Stimulated activated CD4-positive, alpha-beta T cell treated with anti-CD3 and anti-CD28 coated beads, TNF-alpha, amount 100 ng/mL, for 48 hours (primary cell): ENCODE results near the gene LRP4.
"Not testable (repeated sequence)": the region's sequence is repeated elsewhere in the genome, so short reads cannot be mapped to it uniquely, and the experiment has no call there.

ENCODE experiments used
- DNase-seq, 3 donors: peaks; one replicate each; pipeline ENCODE4 v3.0.0-alpha.2; 2020; ENCODE audit warnings: low read depth in 3 of 3

Gene LRP4, protein sequence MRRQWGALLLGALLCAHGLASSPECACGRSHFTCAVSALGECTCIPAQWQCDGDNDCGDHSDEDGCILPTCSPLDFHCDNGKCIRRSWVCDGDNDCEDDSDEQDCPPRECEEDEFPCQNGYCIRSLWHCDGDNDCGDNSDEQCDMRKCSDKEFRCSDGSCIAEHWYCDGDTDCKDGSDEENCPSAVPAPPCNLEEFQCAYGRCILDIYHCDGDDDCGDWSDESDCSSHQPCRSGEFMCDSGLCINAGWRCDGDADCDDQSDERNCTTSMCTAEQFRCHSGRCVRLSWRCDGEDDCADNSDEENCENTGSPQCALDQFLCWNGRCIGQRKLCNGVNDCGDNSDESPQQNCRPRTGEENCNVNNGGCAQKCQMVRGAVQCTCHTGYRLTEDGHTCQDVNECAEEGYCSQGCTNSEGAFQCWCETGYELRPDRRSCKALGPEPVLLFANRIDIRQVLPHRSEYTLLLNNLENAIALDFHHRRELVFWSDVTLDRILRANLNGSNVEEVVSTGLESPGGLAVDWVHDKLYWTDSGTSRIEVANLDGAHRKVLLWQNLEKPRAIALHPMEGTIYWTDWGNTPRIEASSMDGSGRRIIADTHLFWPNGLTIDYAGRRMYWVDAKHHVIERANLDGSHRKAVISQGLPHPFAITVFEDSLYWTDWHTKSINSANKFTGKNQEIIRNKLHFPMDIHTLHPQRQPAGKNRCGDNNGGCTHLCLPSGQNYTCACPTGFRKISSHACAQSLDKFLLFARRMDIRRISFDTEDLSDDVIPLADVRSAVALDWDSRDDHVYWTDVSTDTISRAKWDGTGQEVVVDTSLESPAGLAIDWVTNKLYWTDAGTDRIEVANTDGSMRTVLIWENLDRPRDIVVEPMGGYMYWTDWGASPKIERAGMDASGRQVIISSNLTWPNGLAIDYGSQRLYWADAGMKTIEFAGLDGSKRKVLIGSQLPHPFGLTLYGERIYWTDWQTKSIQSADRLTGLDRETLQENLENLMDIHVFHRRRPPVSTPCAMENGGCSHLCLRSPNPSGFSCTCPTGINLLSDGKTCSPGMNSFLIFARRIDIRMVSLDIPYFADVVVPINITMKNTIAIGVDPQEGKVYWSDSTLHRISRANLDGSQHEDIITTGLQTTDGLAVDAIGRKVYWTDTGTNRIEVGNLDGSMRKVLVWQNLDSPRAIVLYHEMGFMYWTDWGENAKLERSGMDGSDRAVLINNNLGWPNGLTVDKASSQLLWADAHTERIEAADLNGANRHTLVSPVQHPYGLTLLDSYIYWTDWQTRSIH (N-terminal part only)

DNA sequence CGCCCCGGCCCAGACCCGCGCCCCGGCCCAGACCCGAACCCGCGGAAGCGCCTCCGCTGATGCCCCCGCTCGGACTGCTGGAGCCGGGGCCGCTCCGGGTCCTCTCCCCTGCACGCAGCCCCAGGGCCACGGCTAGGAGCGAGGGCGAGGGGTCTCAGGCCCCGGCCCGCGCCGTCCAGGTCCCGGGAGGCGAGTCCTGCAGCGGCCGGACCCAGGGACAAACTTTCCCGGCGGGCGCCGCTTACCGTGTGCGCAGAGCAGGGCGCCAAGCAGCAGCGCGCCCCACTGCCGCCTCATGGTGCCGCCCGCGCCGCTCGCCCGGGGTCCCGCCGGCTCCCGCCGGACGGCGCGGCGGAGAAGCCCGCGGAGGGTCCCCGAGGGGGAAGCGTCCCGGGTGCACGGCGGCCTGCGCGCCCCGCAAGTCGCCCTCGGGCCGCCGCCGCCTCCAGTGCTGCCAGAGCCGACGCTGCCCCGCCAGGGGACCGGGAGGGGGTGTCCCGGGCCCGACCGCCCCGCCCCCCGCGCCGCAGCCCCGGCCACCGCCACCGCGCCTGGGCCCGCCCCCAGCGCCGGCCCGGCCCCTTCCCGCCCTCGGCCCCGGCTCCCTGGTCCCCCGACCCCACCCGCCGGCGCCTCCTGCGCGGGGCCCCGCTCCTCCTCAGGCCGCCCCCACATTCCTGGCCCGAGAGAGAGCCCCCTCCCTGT lies at the start of gene LRP4:
LRP4 (minus strand) TSS at position 468 of the 705 bp plus-strand sequence; CDS start at position 297, 171 bp downstream.
- peak in 1 of 3 donors; percentile 41 for DNase-seq

DNA sequence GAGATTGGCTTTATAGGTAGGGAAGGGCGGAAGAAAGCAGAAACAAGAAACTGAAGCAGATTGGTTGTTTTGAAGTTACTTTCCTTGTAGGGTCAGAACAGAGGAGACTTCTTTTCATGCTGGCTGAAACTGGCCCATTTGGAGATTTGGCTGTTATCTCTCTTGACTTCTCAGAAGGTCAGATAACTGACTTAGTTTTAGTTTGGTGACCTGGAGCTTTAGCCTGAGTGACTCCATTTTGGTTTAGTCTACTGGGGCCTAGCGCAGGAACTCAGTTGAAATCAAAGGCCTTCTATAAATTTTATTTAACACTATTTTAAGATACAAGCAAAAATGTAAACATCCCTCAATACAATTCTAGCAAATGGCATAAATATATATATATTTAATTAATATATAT lies 49.6 kb upstream of the LRP4 start:
- DNase-seq = no peak

DNA sequence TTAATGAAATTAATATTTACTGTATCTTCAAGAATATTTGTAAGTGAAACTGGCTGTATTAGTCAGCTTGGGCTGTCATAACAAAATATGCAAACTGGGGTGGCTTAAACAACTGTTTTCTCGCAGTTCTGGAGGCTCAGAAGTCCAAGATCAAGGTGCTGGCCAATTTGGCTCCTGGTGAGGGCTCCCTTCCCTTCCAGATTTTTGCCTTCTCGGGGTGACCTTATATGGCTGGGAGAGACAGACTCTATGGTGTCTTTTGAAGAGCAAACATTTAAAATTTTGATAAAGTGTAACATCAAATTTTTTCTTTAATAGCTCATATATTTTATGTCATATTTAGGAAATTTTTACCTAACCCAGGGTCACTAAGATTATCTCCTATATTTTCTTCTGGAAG lies 48.4 kb upstream of the LRP4 start:
- DNase-seq = no peak

DNA sequence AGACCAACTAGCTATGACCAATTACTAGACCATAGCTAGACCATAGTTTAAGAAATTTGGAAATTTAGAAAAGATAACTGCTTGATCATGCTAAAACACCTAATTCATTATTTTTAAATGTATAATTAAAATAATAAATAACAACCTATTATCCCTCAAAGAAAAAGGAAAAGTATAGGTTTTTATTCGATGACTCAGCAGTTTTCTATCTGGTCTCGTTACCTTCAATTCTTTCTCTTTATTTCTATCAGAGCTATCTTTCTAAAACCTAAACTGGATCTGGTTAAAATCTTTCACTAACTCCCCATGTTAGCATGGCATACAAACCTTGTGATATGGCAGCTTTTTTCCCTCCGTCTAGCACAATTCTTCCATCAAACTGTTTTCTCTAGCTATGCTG lies 45.5 kb upstream of the LRP4 start:
- DNase-seq = no peak

DNA sequence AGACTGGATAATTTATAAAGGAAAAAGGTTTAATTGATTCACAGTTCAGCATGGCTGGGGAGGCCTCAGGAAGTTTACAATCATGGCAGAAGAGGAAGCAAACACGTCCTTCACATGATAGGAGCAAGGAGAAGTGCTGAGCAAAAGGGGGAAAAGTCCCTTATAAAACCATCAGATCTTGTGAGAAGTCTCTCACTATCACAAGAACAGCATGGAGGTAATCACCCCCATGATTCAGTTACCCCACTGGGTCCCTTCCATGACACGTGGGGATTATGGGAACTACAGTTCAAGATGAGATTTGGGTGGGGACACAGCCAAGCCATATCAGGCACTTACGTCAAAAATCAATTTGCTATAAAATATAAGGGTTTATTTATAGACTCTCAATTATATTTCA lies 43.5 kb upstream of the LRP4 start:
- DNase-seq = not testable (repeated sequence)

DNA sequence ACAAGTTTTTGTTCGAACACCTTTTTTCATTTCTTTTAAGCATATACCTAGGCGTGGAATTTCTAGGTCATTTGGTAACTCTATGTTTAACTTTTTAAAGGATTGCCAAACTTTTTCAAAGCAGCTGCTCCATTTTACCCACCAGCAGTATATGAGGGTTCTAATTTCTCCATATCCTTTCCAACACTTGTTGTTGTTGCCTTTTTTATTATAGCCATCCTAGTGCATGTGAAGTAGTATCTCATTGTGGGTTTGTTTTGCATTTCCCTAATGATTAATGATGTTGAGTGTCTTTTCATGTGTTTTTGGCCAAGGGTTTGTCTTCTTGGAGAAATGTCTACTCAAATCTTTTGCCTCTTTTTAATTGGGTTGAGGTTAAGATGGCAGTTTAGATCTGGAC lies 42.7 kb upstream of the LRP4 start:
- no peak for DNase-seq

DNA sequence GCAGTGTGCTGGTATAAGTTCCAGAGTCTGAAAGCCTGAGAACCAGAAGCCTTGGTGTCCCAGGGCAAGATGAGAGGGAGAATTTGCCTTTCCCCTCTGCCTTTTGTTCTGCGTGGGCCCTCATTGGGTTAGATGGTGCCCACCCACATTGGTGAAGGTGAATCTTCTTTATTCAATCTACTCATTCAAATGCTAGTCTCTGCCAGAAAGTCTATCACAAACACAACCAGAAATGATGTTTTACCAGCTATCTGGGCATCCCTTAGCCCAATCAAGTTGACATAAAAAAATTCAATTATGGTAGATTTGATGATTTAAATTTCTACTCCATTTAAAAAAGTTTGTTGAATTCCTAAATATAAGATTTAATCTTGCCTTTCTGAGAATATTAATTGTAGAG lies 40.4 kb upstream of the LRP4 start:
- no peak for DNase-seq

DNA sequence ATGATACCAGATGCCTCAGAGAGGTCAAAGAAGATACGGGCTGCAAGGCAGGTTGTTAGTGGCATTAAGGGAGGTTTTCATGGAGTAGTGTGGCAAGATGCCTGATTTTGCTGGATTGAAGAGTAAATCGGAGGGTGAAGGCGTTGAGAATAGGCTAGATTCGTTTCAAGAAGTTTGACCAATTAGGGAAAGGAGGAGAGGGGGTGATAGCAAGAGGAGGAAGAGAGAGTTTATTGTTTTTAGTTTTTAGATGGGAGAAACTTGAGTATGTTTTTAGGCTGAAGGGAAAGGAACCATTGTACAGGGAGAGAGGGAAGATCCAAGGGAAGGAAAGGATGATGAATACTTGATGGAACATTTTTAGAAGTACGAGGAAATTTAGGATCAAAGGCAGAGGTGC lies 34.7 kb upstream of the LRP4 start:
- DNase-seq = no peak

DNA sequence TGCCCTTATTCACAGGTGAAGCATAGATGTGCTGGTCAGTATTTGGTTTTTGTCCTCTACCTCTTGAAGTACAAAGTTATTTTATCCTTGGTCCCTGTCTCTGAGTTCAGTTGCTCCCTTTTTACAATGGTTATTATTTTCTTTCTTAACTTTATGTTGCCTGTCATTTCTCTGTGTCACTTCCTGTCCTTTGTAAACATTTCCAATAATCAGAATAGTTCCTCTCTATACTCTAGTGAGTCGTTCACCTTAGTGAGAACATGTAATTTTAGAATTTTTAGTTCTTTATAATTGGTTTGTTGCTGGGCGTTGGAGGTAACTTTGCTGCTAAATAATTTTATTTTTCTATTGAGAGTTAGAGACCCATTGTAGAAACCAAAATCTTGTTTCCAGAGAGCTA lies 34.2 kb upstream of the LRP4 start:
- DNase-seq = no peak

DNA sequence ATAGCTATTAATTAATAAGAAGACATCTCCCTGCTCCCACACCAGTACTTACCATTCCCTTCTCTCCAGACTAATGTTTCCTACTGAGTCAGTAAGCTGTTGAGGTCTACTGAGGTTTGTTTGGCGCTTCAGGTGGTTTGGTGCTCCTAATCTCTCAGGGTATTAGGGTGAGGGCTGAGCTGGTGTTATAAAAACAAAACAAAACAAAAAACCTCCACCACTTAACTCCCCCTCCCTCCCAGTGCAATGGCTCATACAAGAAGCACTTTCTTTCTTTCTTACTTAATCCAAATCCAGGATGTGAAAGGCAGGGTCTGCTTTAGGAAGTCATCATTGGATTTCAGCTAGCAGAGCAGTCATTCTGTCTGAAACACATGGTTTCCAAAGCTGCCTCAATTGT lies 33.5 kb upstream of the LRP4 start:
- no peak for DNase-seq

DNA sequence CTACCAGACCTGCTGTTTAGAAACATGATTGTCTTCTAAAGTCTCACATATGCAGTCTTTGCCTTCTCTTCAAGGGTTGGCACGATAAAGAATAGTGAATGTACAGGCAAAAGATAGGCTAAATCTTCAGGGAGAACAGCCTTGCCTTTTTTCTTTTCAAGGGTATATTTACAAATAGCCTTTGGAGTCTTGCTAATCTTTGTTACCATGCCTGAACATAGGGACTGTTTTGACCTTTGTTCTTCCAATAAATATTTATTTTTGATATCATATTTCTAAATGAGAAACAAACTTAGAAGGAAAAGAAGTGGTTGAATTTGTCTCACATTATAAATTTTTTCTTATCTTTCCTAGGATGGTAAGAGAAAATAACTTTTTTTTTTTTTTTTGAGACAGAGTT lies 30.9 kb upstream of the LRP4 start:
- no peak for DNase-seq

DNA sequence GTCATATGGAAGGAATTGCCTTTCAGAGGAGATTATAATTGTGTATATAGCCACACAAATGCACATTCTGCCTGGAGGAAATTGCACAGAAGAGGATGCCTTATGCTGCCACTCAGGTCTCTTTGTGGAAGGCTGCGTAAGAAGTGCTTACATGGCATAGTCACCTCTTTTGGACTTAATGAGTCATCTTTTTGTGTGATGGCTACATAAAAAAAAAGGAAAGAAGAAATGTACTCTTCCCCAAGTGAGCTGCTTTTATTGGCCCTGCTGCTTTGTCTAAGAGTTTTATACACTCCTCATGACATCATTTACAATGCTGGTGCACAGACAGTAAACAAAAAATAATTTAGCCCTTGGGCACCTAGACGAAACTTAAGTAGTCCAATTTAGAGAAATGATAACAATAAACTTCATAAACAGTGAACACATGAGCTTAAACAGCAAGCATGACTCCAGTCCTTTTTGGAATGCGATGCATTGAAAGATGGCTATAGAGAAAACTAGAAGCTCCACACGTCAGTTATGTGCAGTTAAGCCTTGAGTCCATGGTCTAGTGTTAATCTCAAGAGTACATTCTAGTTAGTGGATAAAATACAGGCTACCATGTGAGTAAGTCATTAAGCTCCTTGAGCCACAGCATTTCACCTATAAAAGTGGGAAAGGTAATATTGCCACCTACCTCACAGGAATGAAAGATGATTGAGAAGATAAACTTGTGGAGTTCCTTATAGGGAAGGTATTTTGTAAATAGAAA lies 30.2 kb upstream of the LRP4 start:
- no peak for DNase-seq

DNA sequence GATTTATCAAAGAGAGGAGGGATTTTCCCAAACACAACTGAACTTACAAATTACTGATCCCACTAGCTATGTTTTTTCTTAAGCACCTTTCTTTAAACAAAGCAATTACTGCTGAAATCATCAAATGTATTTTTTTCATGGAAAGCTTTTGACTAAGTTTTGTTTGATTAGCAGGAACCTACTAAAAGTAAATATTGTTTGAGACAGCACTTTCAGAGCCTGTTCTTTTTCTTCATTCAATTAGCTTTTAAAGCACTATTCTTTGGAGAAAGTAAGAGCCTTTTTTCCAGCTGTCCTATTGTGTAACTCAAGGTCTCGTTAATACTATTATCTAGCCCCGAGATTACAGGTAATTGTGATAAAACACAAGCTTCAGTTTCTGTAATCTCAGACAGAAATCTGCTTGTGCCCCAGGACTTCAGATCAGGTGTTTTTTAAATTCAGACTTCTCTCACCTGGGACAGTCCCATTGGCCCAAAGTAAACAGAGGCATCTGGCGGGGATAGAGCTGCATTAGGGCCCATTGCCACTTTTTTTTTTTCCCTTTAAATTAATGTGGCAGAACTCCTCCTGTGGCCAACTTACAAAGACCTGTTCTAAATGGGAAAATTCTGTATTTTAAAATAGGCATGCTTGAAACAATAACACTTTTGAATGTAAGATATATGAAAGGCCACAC lies 29.2 kb upstream of the LRP4 start:
- no peak for DNase-seq

DNA sequence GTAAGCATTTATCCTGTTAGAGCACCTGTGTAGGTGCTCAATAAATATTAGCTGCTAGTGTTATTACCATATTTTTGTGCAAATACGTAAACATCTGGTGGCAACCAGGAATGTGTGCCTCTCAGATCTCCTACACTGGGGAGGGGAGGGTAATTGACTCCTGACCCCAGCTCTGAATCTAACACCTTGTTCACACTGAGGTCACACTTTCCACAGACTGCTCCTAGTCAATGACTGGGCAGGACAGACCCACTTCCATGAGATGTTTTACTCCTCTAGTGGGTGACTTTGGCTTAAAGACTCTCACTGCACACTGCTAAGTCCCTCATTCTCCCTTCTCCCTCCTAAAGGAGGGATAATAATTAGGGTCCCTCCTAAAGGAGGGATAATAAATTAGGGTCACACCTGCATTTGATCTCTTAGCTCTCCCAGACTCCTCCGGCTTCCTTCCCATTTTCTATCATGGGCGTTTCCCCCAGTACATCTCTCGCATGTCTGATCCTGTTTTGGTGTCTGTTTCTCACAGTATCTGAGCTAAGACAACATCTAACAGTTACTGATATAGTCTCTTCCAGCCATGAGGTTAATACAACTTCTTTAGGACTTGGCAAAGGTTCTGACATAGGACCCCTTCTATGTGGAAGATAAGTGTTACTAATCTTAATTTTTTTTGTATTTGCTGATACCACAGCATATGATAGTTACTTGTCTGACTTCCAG lies 26.2 kb upstream of the LRP4 start:
- DNase-seq = no peak

DNA sequence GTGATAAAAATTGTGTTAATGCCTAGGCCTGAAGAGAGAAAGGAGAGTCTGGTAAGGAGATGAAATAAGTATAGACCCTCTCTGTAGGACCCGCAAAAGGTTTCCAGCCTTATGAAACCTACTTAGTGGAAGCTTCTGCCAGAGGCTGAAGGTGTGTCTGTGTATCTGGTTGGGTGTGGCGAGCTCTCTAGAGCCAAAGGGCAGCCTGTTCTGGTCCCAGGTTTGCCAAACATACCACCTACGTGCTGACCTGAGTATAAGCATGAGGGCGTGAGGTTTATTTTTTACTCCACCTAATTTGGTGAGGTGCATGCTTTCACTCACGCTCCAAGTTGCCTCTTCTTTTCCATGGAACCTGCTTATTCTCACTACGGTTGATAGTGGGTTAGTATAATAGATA lies 23.8 kb upstream of the LRP4 start:
- DNase-seq = no peak

DNA sequence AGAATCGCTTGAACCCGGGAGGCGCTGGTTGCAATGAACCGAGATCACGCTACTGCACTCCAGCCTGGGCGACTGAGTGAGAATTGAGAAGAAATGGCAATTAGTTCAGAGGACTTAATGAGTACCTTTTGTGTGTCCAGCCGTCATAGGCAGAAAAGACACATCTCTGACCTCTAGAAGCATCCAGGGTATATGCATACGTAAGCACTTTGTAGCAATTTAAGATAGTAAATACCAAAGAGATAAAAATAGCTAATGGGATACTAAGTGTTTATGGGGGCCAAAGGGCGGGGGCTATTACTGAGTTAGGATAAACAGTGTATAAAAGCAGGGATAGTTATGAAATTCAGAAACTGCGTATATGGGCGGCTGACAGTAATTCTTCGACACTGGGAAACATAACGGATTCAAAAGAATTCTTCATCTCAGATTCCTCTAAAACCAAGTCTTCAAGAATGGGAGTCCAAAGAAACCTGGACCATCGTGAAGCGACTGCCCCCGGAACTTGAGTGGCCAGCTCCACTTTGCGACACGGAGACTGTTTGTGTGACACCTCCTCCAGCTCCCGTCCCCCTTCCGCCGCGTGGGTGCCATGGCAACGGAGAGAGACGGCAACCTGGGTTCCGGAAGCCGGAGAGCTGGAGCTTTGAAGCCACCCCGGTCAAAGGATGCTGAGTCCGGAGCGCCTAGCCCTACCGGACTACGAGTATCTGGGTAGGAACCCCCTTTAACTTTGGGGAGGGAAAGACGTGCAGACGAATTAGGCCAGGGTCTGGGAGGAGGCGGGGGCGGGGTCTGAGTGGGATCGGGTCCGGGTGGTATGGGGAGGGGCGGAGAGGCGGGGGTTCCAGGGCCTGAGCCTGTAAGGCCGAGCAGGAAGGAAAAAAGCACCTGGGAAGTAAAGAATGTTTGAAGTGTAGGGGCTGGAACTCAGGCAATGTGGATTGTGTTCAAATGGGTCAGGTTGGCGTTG lies 18.1 kb upstream of the LRP4 start, which contains the start of gene CSTPP1:
CSTPP1 (plus strand) TSS at position 624 of the 973 bp plus-strand sequence; CDS start at position 669, 45 bp downstream.
- DNase-seq = peak; percentile 88 to 96 (median 89)

DNA sequence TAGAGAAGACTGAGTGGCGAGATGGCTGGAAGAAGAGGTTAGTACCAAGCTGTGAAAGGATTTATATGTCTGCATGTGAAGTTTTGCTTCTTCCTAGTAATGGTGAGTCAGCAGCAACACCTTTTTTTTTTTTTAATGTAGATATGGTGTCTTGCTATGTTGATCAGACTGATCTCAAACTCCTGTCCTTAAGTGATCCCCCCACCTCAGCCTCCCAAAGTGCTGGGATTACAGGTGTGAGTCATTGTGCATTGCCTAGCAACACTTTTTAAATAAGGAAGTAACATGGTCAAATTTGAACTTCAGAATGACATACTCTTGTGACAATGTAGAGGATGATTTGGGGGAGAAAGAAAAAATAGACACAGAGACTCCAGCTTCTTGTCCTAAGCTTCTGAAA lies 11.7 kb upstream of the LRP4 start:
- DNase-seq = no peak

DNA sequence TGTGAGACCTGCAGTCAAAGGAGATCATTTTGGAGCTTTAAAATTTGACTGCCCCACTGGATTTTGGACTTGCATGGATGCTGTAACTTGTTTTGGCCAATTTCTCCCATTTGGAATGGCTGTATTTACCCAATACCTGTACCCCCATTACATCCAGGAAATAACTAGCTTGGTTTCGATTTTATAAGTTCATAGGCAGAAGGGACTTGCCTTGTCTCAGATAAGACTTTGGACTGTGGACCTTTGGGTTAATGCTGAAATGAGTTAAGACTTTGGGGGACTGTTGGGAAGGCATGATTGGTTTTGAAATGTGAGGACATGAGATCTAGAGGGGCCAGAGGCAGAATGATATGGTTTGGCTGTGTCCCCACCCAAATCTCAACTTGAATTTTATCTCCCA lies 10.4 kb upstream of the LRP4 start:
- not testable (repeated sequence) for DNase-seq
